IPS-20b (cell line): ENCODE measurements around the gene ADARB2.

Experiments
- H3K27ac ChIP-seq: one replicate; pipeline ENCODE4 v1.5.1; 2013; ENCODE audit warnings: low read length
- H3K27me3 ChIP-seq: 2 replicates; pipeline ENCODE4 v1.6.1; 2013; ENCODE audit warnings: mild to moderate bottlenecking, low read length, inconsistent platforms; ENCODE audit not compliant: insufficient read depth
- H3K36me3 ChIP-seq: 2 replicates; pipeline ENCODE4 v1.6.1; 2013; ENCODE audit warnings: low read depth, mild to moderate bottlenecking, inconsistent platforms, low read length, moderate library complexity; ENCODE audit not compliant: insufficient read depth
- H3K4me1 ChIP-seq: 2 replicates; pipeline ENCODE4 v1.6.1; 2013; ENCODE audit warnings: mild to moderate bottlenecking, control low read depth, inconsistent platforms, low read length, moderate library complexity; ENCODE audit not compliant: insufficient read depth
- H3K4me3 ChIP-seq: 2 replicates; pipeline ENCODE4 v1.5.1; 2013; ENCODE audit warnings: mild to moderate bottlenecking, low read length, inconsistent platforms
- H3K9ac ChIP-seq: 2 replicates; pipeline ENCODE4 v1.6.1; 2013; ENCODE audit warnings: low read depth, mild to moderate bottlenecking, inconsistent platforms, low read length, moderate library complexity
- H3K9me3 ChIP-seq: 2 replicates; pipeline ENCODE4 v1.6.1; 2013; ENCODE audit warnings: mild to moderate bottlenecking, low read depth, low read length, inconsistent platforms; ENCODE audit not compliant: insufficient read depth

ADARB2 gene

GRCh38 chr10:1189166-1190051 lies 547.9 kb downstream of the ADARB2 start:
- no peak overlapping the region for H3K4me3 ChIP-seq
- H3K4me1 ChIP-seq = peaks cover 3% of the 10 kb centered on the region; the same call in 1 of the 2 replicates
- H3K9me3 ChIP-seq = no peaks in the 10 kb centered on the region
- no peaks in the 10 kb centered on the region for H3K27me3 ChIP-seq
- H3K36me3 ChIP-seq = no peaks in the 10 kb centered on the region
- no peak overlapping the region for H3K9ac ChIP-seq
- no peak overlapping the region for H3K27ac ChIP-seq

- no peaks in the 10 kb centered on the region for H3K9me3 ChIP-seq
- H3K36me3 ChIP-seq = no peaks in the 10 kb centered on the region
- H3K27me3 ChIP-seq = no peaks in the 10 kb centered on the region
- H3K27ac ChIP-seq = no peak overlapping the region
- H3K9ac ChIP-seq = no peak overlapping the region
- no peaks in the 10 kb centered on the region; the same call in 1 of the 2 replicates for H3K4me1 ChIP-seq
- H3K4me3 ChIP-seq = no peak overlapping the region
Observed at GRCh38 chr10:1188558-1189135, 548.7 kb downstream of the ADARB2 start.

GRCh38 chr10:1187855-1188557 lies 549.3 kb downstream of the ADARB2 start:
- H3K4me1 ChIP-seq = no peaks in the 10 kb centered on the region

GRCh38 chr10:1187151-1187854 lies 550.0 kb downstream of the ADARB2 start:
- Histone ChIP-seq H3K27me3 (no peaks in the 10 kb centered on the region), H3K9ac (no peak overlapping the region)

More at GRCh38 chr10:1187855-1188557, 549.3 kb downstream of the ADARB2 start:
- Histone ChIP-seq H3K9ac (no peak overlapping the region), H3K27ac (no peak overlapping the region), H3K27me3 (no peaks in the 10 kb centered on the region), H3K4me3 (no peak overlapping the region), H3K36me3 (no peaks in the 10 kb centered on the region), H3K9me3 (no peaks in the 10 kb centered on the region)

GRCh38 chr10:1186683-1186990 lies 550.7 kb downstream of the ADARB2 start:
- H3K27ac ChIP-seq = no peak overlapping the region
- no peaks in the 10 kb centered on the region; the same call in 1 of the 2 replicates for H3K27me3 ChIP-seq
- no peaks in the 10 kb centered on the region for H3K9me3 ChIP-seq
- no peak overlapping the region for H3K9ac ChIP-seq
- H3K4me1 ChIP-seq = no peaks in the 10 kb centered on the region
- no peaks in the 10 kb centered on the region for H3K36me3 ChIP-seq
- H3K4me3 ChIP-seq = no peak overlapping the region

More at GRCh38 chr10:1187151-1187854, 550.0 kb downstream of the ADARB2 start:
- Histone ChIP-seq H3K4me1 (no peaks in the 10 kb centered on the region), H3K9me3 (no peaks in the 10 kb centered on the region), H3K36me3 (no peaks in the 10 kb centered on the region), H3K27ac (no peak overlapping the region), H3K4me3 (no peak overlapping the region)

GRCh38 chr10:1185911-1186682 lies 551.2 kb downstream of the ADARB2 start:
- Histone ChIP-seq H3K27me3 (no peaks in the 10 kb centered on the region; the same call in 1 of the 2 replicates), H3K9me3 (no peaks in the 10 kb centered on the region), H3K4me1 (no peaks in the 10 kb centered on the region), H3K27ac (no peak overlapping the region), H3K36me3 (no peaks in the 10 kb centered on the region), H3K9ac (no peak overlapping the region), H3K4me3 (no peak overlapping the region)

- no peak overlapping the region for H3K27ac ChIP-seq
- H3K36me3 ChIP-seq = no peaks in the 10 kb centered on the region
- H3K9me3 ChIP-seq = no peaks in the 10 kb centered on the region
- H3K4me3 ChIP-seq = no peak overlapping the region
- no peaks in the 10 kb centered on the region; the same call in 1 of the 2 replicates for H3K27me3 ChIP-seq
- no peaks in the 10 kb centered on the region for H3K4me1 ChIP-seq
- no peak overlapping the region for H3K9ac ChIP-seq
Observed at GRCh38 chr10:1184541-1185430, 552.5 kb downstream of the ADARB2 start.

GRCh38 chr10:1183701-1184100 lies 553.6 kb downstream of the ADARB2 start:
- Histone ChIP-seq H3K4me1 (no peaks in the 10 kb centered on the region), H3K27me3 (no peaks in the 10 kb centered on the region; the same call in 1 of the 2 replicates), H3K36me3 (no peaks in the 10 kb centered on the region), H3K27ac (no peak overlapping the region), H3K9ac (no peak overlapping the region), H3K4me3 (no peak overlapping the region), H3K9me3 (no peaks in the 10 kb centered on the region)

GRCh38 chr10:1183033-1183396 lies 554.3 kb downstream of the ADARB2 start:
- no peaks in the 10 kb centered on the region for H3K9me3 ChIP-seq
- H3K4me3 ChIP-seq = no peak overlapping the region
- no peak overlapping the region for H3K9ac ChIP-seq
- H3K27me3 ChIP-seq = no peaks in the 10 kb centered on the region; the same call in 1 of the 2 replicates
- H3K27ac ChIP-seq = no peak overlapping the region
- H3K36me3 ChIP-seq = no peaks in the 10 kb centered on the region
- H3K4me1 ChIP-seq = no peaks in the 10 kb centered on the region

GRCh38 chr10:1182280-1183032 lies 554.9 kb downstream of the ADARB2 start:
- H3K27ac ChIP-seq = no peak overlapping the region
- no peaks in the 10 kb centered on the region; the same call in 1 of the 2 replicates for H3K27me3 ChIP-seq
- no peaks in the 10 kb centered on the region for H3K36me3 ChIP-seq
- H3K9ac ChIP-seq = no peak overlapping the region
- H3K9me3 ChIP-seq = no peaks in the 10 kb centered on the region
- H3K4me1 ChIP-seq = no peaks in the 10 kb centered on the region
- H3K4me3 ChIP-seq = no peak overlapping the region
